HG03520 (cell line): ENCODE data around the gene SIRPA.

ENCODE experiments used
- ATAC-seq: cut with Tn5 transposase; IDR thresholded peaks from one replicate; pipeline ENCODE4 v1.9.1; 2021; ENCODE audit warnings: mild to moderate bottlenecking, moderate library complexity; ENCODE audit not compliant: unreplicated experiment

The SIRPA gene

GRCh38 chr20:1928782-1929181 is 33.6 kb downstream of the SIRPA start:
- ATAC-seq: no peak

- ATAC-seq: no peak
Observed at GRCh38 chr20:1929460-1929859, 34.3 kb downstream of the SIRPA start.

- no peak for ATAC-seq
Observed at GRCh38 chr20:1930165-1930564, 35.0 kb downstream of the SIRPA start.

- no peak for ATAC-seq
Observed at GRCh38 chr20:1931830-1932229, 36.6 kb downstream of the SIRPA start.

- ATAC-seq: no peak
Observed at GRCh38 chr20:1932971-1933370, 37.8 kb downstream of the SIRPA start.

GRCh38 chr20:1933465-1933870 is 38.3 kb downstream of the SIRPA start:
- no peak for ATAC-seq

GRCh38 chr20:1934156-1934555 is 38.9 kb downstream of the SIRPA start:
- no peak for ATAC-seq

GRCh38 chr20:1934721-1935573 is 39.7 kb downstream of the SIRPA start:
- ATAC-seq: no peak

- ATAC-seq: no peak
Observed at GRCh38 chr20:1935696-1936366, 40.6 kb downstream of the SIRPA start.

- ATAC-seq: no peak
Observed at GRCh38 chr20:1937316-1937976, 42.2 kb downstream of the SIRPA start.

- ATAC-seq: no peak
Observed at GRCh38 chr20:1938464-1939269, 43.5 kb downstream of the SIRPA start.

GRCh38 chr20:1939270-1939595 is 44.0 kb downstream of the SIRPA start:
- ATAC-seq: no peak

GRCh38 chr20:1940581-1940980 is 45.4 kb downstream of the SIRPA start:
- ATAC-seq: no peak

GRCh38 chr20:1941226-1941625 is 46.0 kb downstream of the SIRPA start:
- ATAC-seq: no peak

GRCh38 chr20:1942061-1942460 is 46.9 kb downstream of the SIRPA start:
- ATAC-seq: no peak

- no peak for ATAC-seq
Observed at GRCh38 chr20:1942486-1943274, 47.5 kb downstream of the SIRPA start.

GRCh38 chr20:1943275-1944002 is 48.2 kb downstream of the SIRPA start:
- no peak for ATAC-seq

GRCh38 chr20:1944345-1945091 is 49.3 kb downstream of the SIRPA start:
- ATAC-seq: no peak

GRCh38 chr20:1945134-1945618 is 50.0 kb downstream of the SIRPA start:
- no peak for ATAC-seq
